Transverse colon (tissue), 3 donors: ENCODE measurements around the gene ZNF385D.

ENCODE experiments used
- CTCF ChIP-seq, 5 experiments: fragments of 200-600 bp in 3 of 5; fragments of 450-650 bp in 2 of 5; sonication (generic) in 3 of 5; IDR thresholded peaks; 1 replicate in 2 of 5; 2 replicates in 3 of 5; pipeline ENCODE4 v1.5.1; 2016 to 2017; ENCODE audit warnings: antibody characterized with exemption in 5 of 5, inconsistent platforms in 3 of 5, mild to moderate bottlenecking in 2 of 5, moderate library complexity in 1 of 5
- EP300 ChIP-seq: sonication (generic); formaldehyde crosslinking; IDR thresholded peaks from one replicate; pipeline ENCODE4 v1.6.1; 2017; ENCODE audit warnings: antibody characterized with exemption, low read depth
- POLR2A ChIP-seq: fragments of 450-650 bp; IDR thresholded peaks from one replicate; pipeline ENCODE4 v1.6.1; 2016; ENCODE audit warnings: antibody characterized with exemption, mild to moderate bottlenecking, moderate library complexity

DNA sequence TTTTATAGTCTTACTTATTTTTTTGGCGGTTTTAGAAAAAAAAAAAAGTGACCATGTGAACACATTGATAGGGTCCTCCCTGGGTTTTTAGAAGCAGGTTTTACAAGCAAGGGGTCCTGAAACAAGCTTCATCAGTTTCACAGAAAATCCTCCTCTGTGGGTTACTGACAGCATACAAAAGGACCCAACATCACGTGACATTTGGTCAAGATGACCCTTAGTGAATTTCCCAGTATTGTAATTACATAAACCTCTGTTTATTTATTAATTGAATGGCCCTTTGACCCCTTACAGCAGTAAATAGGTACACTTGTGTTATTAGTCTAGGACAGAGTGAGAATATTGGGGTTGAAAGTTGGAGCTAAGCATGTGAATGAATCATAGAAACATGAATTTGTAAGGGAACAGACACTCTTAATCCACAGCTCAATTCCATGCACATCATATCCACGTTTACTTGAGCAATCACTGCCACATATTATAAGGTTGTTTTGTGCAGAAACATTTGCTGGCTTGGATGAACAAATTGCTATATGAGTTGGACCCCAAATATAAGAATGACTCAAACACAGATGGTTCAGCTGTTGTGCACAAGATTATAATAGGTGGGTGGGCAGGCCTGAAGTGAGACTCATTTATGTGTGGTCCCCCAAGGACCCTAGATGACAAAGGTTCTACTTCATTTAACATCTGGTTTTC is 137.5 kb downstream of the ZNF385D start:
- no peak for TF ChIP-seq EP300
- no peak for TF ChIP-seq CTCF (IDR thresholded peaks at IDR 0.05)
- no peak for TF ChIP-seq POLR2A
